NOMO-1 treated with dmso at 0.1 percent for 144 hours (cell line): ENCODE data around the gene UNC45A.
"Not testable (repeated sequence)": the region's sequence is repeated elsewhere in the genome, so short reads cannot be mapped to it uniquely, and the experiment has no call there.

Experiments
- DNase-seq: peaks from one replicate; lab custom pipeline; 2025; ENCODE audit not compliant: unreplicated experiment; lab: John Stamatoyannopoulos, UW

UNC45A gene

GRCh38 chr15:90917569-90917968, 17.5 kb upstream of the UNC45A start:
- DNase-seq = no peak

DNA sequence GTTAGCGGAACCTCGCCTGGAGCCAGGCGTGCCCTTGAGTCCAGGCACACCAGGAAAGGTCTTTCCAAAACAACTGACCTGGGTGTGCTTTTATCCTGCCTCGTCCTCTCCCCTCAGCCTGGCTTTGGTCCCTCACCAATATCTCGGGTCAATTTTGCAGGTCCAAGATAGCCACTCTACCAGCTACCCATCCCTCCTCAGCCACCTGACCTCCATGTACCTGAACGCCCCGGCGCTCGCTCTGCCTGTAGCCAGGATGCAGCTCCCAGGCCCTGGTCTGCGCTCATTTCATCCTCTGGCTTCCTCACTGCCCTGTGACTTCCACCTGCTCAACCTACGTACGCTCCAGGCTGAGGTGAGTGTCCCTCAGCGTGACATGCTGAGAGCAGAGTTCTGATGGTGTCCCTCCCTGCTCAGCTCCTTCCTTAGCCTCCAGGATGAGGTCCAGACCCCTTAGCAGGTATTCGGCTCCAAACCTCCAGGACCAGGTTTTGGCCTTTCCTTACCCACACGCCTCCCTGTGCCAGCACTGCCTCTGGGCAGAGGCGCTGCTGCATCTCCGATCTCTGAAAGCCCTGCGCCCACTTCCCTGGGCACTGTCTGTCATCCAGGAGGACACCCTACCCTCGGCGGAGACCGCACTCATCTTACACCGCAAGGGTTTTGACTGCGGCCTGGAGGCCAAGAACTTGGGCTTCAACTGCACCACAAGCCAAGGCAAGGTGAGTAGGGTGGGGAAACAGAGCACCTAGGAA, 16.9 kb upstream of the UNC45A start:
- no peak for DNase-seq

- DNase-seq = no peak
These were observed 16.2 kb upstream of the UNC45A start for GRCh38 chr15:90918835-90919234.

GRCh38 chr15:90921887-90922286, 13.2 kb upstream of the UNC45A start:
- no peak for DNase-seq

DNA sequence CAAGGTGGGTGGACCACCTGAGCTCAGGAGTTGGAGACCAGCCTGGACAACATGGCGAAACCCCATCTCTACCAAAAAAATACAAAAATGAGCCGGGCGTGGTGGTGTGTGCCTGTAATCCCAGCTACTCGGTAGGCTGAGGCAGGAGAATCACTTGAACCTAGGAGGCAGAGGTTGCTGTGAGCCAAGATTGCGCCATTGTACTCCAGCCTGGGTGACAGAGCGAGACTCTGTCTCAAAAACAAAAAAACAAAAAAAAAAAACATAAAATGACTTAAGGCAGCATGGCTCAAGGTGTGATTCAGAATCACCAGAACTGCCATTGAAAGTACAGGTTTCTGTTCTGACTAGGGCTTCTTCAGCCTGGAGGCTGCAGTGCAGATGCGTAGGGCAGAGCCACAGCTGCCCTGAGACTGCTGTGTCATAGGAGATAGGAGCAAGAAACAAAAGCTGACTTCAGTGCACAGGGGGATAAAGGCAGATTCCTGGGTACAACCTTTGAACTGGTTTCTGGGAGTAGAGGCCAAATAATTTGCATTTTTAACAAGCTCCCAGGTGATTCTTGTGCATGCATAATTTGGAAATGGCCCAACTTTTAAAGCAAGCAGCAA, 12.3 kb upstream of the UNC45A start:
- not testable (repeated sequence) for DNase-seq

DNA sequence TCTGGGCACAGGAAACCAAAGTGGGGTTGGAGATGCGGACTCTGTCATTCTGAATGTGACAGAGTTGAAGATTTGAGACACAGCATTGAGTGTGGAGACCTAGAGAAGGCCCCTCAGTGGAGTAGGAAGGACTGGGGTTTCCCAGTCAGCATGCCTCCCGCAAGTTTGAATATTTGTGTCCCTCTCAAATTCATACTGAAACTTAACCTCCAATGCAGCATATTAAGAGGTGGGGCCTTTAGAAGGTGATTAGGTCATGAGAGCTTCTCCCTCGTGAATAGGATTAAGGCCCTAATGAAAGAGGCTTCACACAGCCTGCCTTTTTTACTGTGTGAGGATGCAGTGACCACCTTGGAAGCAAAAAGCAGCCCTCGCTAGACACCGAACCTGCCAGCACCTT, 10.7 kb upstream of the UNC45A start:
- DNase-seq = no peak

DNA sequence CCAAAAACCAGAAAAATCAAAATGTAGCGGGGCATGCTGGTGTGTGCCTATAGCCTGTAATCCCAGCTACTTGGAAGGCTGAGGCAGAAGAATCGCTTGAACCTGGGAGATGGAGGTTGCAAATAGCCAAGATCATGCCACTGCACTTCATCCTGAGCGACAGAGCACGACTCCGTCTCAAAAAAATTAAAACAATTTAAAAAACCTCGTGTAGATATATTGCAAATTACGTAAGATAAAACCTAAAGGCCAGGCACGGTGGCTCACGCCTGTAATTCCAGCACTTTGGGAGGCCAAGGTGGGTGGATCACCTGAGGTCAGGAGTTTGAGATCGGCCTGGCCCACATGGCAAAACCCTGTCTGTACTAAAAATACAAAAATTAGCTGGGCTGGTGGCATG, 8.3 kb upstream of the UNC45A start:
- not testable (repeated sequence) for DNase-seq

DNA sequence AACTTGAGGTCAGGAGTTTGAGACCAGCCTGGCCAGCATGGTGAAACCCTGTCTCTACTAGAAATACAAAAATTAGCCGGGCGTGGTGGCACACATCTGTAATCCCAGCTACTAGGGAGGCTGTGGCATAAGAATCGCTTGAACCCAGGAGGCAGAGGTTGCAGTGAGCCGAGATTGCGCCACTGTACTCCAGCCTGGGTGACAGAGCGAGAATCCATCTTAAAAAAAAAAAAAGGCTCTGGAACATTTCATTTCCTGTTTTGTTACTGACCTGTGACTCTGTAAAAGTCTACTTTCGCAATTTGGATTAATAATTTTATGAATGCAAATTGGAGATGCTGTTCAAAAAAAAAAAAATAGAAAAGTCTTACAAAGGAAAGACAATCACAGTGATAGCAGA, 7.0 kb upstream of the UNC45A start:
- not testable (repeated sequence) for DNase-seq

DNA sequence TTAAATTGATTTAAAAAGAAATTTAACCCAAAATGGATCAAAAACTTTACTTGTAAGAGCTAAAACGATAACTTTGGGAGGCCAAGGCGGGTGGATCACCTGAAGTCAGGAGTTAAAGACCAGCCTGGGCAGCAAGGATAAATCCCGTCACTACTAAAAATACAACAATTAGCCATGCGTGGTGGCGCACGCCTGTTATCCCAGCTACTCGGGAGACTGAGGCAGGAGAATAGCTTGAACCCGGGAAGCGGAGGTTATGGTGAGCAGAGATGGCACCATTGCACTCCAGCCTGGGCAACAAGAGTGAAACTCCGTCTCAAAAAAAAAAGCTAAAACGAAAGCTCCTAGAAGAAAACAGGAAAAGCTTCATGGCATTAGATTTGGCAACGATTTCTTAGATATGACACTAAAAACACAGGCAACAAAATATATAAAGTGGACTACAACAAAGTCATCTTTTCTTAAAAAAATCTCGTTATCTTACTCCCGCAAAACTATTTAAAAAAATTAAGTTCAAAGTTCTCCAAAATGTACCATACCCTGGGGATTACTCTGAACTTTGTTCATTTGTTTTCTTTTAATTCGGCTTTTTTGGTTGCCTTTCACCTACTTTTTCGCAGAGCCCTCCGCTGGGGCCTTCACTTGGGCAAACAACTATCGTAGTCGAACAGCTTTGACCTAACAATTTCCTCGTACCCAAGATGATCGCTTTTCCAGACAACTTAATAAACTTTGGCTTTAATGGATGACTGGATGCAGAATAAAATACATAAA, 5.7 kb upstream of the UNC45A start:
- DNase-seq = no peak

DNA sequence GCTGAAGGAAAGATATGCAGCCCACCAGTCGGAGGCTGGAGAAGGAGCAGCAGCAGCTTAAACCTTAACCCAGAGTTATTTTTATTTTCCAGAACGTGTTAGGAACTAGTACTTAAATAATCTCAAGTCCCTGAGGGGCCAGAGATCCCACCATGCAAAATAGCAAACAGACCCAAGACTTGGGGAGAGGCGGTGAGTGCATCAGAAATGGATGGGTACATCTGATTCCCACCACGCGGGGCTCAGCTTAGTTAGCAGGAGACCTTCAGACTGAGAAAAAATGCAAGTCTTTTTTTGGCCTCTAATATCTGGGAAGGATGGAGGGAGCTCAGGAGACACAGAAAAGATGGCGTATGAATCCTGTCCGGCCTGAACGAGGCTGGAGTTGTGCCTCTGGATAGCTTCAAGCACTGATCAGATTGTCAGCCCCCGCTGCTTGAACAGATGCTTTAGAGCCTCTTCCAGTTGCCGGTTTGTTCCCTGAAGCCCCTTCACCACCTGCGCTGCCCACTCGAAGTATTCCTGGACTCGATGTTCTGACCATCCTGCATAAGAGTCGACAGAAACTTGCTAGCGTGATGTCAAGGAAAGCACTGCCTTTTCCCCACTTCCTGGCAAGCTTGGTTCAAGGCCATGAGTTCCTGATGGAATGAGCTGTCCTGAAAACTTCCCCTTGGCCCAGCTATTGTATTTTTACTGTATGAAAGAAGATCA, 4.1 kb upstream of the UNC45A start:
- DNase-seq = no peak

DNA sequence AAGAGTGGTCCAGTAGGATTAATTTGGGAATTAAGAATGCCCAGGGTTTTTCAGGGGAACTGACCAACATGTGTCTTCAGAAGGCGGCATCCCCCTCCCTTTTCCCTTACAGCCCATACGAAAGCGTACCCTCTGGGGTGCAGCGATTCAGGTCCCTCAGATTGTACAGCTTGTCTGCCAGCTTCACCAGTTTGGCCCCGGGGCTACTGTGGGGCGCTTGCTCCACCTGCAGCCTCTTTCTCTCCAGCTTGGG, 3.6 kb upstream of the UNC45A start:
- DNase-seq = no peak

DNA sequence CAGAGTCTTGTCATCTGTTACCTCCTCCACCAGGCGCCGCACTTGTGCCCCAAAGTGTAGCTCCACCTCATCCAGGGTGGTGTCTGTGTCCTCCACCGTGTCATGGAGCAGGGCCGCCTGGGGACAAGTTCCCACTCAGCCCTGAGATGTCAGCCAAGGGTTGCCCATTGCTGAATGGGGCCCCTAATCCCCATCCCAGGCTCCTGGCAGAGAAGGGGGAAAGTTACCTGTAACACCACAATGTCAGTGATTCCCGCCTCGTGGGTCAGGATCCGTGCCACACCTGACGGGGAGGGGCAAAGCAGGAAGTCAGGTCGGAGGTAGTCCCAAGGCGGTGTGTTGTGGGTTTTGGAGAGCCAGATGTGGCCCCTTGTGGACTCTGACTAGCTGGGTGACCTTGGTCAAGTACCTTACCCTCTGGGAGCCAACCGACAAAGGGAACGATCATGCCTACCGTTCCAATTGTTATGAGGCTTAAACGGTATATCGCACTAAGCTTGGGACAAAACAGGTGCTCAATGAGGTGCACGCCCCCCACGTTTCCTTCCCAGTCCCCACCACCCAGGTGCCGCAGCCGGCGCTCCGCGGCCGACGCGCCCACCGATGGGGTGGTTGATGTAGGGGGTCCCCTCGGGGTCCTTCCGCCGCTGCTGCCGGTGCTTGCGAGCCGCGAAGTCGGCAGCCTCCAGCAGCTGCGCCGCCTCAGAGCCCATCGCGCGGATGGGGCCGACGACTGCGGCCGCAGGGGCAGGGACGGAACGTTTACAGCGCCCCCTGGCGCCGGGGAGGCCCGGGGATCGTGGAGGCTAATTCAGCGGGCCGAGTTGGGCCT, 3.0 kb upstream of the UNC45A start, which contains the start of gene HDDC3:
HDDC3 (minus strand) TSS at position 722 of the 832 bp plus-strand sequence; CDS start at position 713, 9 bp downstream.
- DNase-seq = peak; percentile 86

DNA sequence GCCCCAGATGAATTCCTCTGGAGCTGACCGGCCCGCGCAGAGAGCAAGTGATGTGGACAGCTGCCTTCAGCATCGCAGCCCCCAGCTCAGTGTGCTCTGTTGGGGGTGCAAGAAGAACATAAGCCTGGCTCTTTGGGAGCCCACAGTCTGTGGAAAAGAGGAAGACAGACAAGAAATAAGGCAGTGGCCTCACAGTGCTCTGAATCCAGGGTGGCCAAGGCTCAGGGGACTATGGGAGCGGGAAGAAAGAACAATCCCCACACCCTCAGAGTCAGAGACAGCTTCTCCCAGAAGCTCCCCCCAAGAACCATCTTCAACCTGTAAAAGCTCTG, 2.5 kb upstream of the UNC45A start:
- no peak for DNase-seq

GRCh38 chr15:90933301-90933700, 1.8 kb upstream of the UNC45A start:
- DNase-seq = no peak

- DNase-seq = peak; percentile 64
These were observed 683 bp upstream of the UNC45A start for GRCh38 chr15:90934256-90934948.

DNA sequence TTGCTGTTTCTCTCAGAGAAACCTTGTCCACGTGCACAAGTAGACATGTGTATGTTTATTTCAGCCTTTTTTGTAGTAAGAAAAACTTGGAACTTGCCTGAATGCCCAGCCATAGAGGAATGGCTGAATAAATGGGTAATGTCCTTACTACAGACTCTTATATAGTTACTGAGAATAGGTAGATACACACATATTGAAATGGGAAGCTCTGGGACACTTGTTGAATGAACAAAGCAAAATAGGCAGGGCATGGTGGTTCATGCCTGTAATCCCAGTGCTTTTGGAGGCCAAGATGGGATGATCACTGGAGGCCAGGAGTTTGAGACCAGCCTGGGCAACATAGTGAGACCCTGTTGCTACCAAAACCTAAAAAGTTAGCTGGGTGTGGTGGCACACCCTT, 1.7 kb downstream of the UNC45A start:
- DNase-seq = no peak

DNA sequence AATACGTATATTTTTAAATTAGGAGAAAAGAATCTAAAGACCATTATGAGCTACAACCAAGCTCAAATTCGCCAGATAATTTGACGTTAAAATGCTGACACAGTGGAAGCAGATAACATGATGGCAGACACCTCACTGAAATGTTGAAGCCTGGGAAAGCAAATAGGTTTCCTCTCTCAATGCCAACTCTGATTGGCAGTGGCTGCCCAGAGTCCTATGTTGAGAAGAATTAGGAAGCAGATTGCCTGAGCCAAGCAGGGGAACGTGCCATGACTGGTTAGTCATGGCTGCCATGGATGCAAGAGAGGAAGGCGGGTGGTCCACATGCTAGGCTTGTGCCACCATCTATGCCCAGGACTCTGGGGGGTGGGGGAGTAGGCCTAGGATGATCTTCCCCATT, 3.2 kb downstream of the UNC45A start:
- DNase-seq = no peak

DNA sequence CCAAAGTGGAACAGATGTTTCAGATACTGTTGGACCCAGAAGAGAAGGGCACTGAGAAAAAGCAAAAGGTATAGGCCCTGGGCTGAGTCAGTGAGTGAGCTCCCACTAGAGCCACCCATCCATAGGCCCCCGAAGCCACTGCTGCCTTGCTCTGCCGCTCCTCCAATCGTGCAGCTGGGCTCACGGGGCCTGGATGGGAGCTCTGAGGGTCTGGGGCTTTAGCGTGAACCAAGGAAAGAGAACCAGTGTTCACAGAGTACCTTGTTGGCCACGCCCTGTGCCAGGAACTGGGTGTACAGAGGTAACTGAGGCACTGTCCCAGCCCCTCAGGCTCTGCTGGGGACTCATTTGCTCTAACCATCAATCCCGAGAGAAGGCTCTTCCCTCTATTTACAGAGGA, 4.7 kb downstream of the UNC45A start:
- DNase-seq = no peak

- DNase-seq = no peak
These were observed 6.0 kb downstream of the UNC45A start for GRCh38 chr15:90941038-90941437.

GRCh38 chr15:90942354-90943120, 7.5 kb downstream of the UNC45A start:
- DNase-seq = no peak
